OCI-LY1 (cell line): Measurements from ENCODE around the gene PLK1.

ENCODE experiments used
- H2AFZ ChIP-seq: fragments of 200-600 bp; sonication (generic), shearing (Covaris generic); 2 replicates; pipeline ENCODE4 v1.6.0; 2014; ENCODE audit warnings: antibody characterized with exemption, mild to moderate bottlenecking, low read length
- H3F3A ChIP-seq: fragments of 200-600 bp; sonication (generic), shearing (Covaris generic); 2 replicates; pipeline ENCODE4 v1.6.0; 2014; ENCODE audit warnings: mild to moderate bottlenecking, antibody characterized with exemption, low read length, moderate library complexity; ENCODE audit not compliant: insufficient read depth
- H3K27ac ChIP-seq: fragments of 200-600 bp; sonication (generic); 2 replicates; pipeline ENCODE4 v1.5.1; 2014; ENCODE audit warnings: low read length, mixed run types, mild to moderate bottlenecking, low read depth; ENCODE audit not compliant: poor library complexity, severe bottlenecking
- H3K27me3 ChIP-seq: fragments of 200-600 bp; sonication (generic); 2 replicates; pipeline ENCODE4 v1.6.0; 2014; ENCODE audit warnings: antibody characterized with exemption, mild to moderate bottlenecking, low read length, moderate library complexity; ENCODE audit not compliant: insufficient read depth
- H3K36me3 ChIP-seq: fragments of 200-600 bp; sonication (generic); 2 replicates; pipeline ENCODE4 v1.6.1; 2014; ENCODE audit warnings: mild to moderate bottlenecking, antibody characterized with exemption, low read length, moderate library complexity, mixed read lengths; ENCODE audit not compliant: insufficient read depth
- H3K4me1 ChIP-seq: fragments of 200-600 bp; sonication (generic); 2 replicates; pipeline ENCODE4 v1.5.1; 2014; ENCODE audit warnings: mild to moderate bottlenecking, low read length, moderate library complexity; ENCODE audit not compliant: insufficient read depth, severe bottlenecking
- H3K4me2 ChIP-seq: fragments of 200-600 bp; sonication (generic), shearing (Covaris generic); 2 replicates; pipeline ENCODE4 v1.6.1; 2014; ENCODE audit warnings: low read length
- H3K4me3 ChIP-seq: fragments of 200-600 bp; sonication (generic); 2 replicates; pipeline ENCODE4 v1.5.1; 2014; ENCODE audit warnings: low read length, low read depth, mild to moderate bottlenecking, mixed read lengths; ENCODE audit not compliant: poor library complexity, severe bottlenecking
- H3K79me2 ChIP-seq: fragments of 200-600 bp; shearing (Covaris generic); 2 replicates; pipeline ENCODE4 v1.6.1; 2016; ENCODE audit warnings: mixed run types, low read length, mixed read lengths; ENCODE audit not compliant: insufficient read depth
- H3K9ac ChIP-seq: fragments of 200-600 bp; sonication (generic), shearing (Covaris generic); 2 replicates; pipeline ENCODE4 v1.6.1; 2014; ENCODE audit warnings: mild to moderate bottlenecking, low read length, mixed read lengths
- H3K9me2 ChIP-seq: fragments of 200-600 bp; sonication (generic), shearing (Covaris generic); 2 replicates; pipeline ENCODE4 v1.6.1; 2014; ENCODE audit warnings: low read depth, mild to moderate bottlenecking, low read length, mixed read lengths
- H3K9me3 ChIP-seq: fragments of 200-600 bp; shearing (Covaris generic); 2 replicates; pipeline ENCODE4 v1.6.1; 2014; ENCODE audit warnings: low read length, mixed read lengths
- H4K20me1 ChIP-seq: fragments of 200-600 bp; sonication (generic), shearing (Covaris generic); 2 replicates; pipeline ENCODE4 v1.6.0; 2016; ENCODE audit warnings: mild to moderate bottlenecking, low read length; ENCODE audit not compliant: insufficient read depth
- EZH2 ChIP-seq: fragments of 200-600 bp; sonication (generic), shearing (Covaris generic); IDR thresholded peaks from 2 replicates; pipeline ENCODE4 v1.8.0; 2017; ENCODE audit warnings: borderline replicate concordance, mixed run types, mild to moderate bottlenecking, antibody characterized with exemption, low read length, moderate library complexity, mixed read lengths
- TF ChIP-seq, protein P1 (sequence below): fragments of 200-600 bp; sonication (generic), shearing (Covaris generic); IDR thresholded peaks from 2 replicates; pipeline ENCODE4 v1.5.1; 2017; ENCODE audit warnings: mild to moderate bottlenecking, antibody characterized with exemption, low read length, moderate library complexity, mixed read lengths

PLK1 gene

GRCh38 chr16:23701045-23701444 lies 22.4 kb downstream of the PLK1 start:
- Histone ChIP-seq H3K4me2 (no peak overlapping the region), H3K27ac (no peak overlapping the region), H3K9me3 (no peaks in the 10 kb centered on the region), H3K9ac (no peak overlapping the region), H3K4me1 (peaks cover 13% of the 10 kb centered on the region), H3K79me2 (no peaks in the 10 kb centered on the region), H3K27me3 (peaks cover 6% of the 10 kb centered on the region; the same call in 1 of the 2 replicates), H3K4me3 (no peak overlapping the region), H2AFZ (no peak overlapping the region), H3K9me2 (no peaks in the 10 kb centered on the region), H4K20me1 (no peaks in the 10 kb centered on the region), H3K36me3 (no peaks in the 10 kb centered on the region), H3F3A (no peaks in the 10 kb centered on the region)
- no peak for TF ChIP-seq EZH2
- TF ChIP-seq, protein P1, sequence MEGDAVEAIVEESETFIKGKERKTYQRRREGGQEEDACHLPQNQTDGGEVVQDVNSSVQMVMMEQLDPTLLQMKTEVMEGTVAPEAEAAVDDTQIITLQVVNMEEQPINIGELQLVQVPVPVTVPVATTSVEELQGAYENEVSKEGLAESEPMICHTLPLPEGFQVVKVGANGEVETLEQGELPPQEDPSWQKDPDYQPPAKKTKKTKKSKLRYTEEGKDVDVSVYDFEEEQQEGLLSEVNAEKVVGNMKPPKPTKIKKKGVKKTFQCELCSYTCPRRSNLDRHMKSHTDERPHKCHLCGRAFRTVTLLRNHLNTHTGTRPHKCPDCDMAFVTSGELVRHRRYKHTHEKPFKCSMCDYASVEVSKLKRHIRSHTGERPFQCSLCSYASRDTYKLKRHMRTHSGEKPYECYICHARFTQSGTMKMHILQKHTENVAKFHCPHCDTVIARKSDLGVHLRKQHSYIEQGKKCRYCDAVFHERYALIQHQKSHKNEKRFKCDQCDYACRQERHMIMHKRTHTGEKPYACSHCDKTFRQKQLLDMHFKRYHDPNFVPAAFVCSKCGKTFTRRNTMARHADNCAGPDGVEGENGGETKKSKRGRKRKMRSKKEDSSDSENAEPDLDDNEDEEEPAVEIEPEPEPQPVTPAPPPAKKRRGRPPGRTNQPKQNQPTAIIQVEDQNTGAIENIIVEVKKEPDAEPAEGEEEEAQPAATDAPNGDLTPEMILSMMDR = no peak

DNA sequence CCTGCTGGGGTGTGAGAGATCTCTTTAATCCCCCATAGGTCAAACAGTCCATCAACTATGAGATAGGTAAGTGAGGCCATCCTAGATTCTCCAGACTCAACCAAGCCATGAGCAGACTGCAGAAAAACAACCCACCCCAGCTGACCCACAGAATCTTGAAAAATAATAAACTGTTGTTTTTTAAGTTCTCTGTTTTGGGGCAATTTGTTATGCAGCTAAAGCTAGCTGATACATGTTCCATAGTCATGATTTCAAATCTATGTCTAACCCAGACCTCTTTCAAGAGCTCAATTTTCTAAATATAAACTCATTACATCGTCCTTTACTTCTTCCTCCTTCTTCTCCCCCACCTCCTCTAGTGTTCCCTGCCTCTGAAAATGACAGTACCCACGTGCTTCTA lies 24.3 kb downstream of the PLK1 start:
- no peak overlapping the region for H3K27ac ChIP-seq
- H3K36me3 ChIP-seq = no peaks in the 10 kb centered on the region
- TF ChIP-seq EZH2 = no peak
- TF ChIP-seq, protein P1 = no peak
- no peak overlapping the region for H3K9ac ChIP-seq
- no peaks in the 10 kb centered on the region for H3K9me3 ChIP-seq
- H3K79me2 ChIP-seq = no peaks in the 10 kb centered on the region
- H3K9me2 ChIP-seq = no peaks in the 10 kb centered on the region
- no peaks in the 10 kb centered on the region for H3F3A ChIP-seq
- H4K20me1 ChIP-seq = no peaks in the 10 kb centered on the region
- H3K4me2 ChIP-seq = no peak overlapping the region
- peaks cover 6% of the 10 kb centered on the region; the same call in 1 of the 2 replicates for H3K27me3 ChIP-seq
- H3K4me3 ChIP-seq = no peak overlapping the region
- no peak overlapping the region for H2AFZ ChIP-seq
- H3K4me1 ChIP-seq = peaks cover 12% of the 10 kb centered on the region

DNA sequence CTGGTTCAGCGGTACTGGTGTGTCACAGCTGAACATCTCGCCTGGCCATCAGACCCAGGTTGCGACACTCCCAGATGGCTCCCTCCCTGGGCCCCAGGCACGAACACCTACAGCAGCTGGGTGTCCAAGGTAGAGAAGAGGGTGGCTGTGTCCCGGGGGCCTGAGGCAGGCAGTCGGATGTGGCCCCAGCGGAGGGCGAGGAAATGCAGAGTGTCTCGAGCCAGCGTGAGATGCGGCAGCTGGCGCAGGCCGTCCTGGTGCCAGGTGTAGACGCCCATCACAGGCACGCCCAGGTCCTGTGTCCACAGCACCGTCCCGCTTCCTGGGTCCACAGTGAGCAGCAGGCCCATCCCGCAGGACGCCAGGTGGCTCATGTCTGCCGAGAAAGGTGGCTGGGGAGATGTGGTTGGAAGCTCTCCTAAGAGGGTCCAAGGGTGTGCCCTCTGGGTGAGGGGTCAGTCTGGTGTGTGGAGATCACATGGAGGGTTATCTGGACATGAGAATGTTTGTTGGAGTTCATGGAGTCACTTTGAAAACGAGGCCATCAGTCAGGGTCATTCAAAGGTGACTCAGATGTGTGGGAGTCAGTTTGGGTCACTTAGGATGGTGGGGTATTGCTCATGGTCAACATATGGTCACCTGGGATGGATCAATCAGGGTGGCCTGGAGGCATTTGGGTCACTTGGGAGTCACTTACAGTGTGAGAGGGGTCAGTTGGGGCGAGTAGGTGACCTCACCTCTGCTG lies 26.3 kb downstream of the PLK1 start:
- Histone ChIP-seq H3F3A (no peaks in the 10 kb centered on the region), H3K9ac (no peak overlapping the region), H3K27ac (no peak overlapping the region), H3K4me1 (no peaks in the 10 kb centered on the region), H3K36me3 (peaks cover 4% of the 10 kb centered on the region; the same call in 1 of the 2 replicates), H2AFZ (no peak overlapping the region), H4K20me1 (no peaks in the 10 kb centered on the region), H3K79me2 (no peaks in the 10 kb centered on the region), H3K9me3 (peaks cover 7% of the 10 kb centered on the region), H3K4me3 (no peak overlapping the region), H3K27me3 (peaks cover 12% of the 10 kb centered on the region; the same call in 1 of the 2 replicates), H3K9me2 (no peaks in the 10 kb centered on the region), H3K4me2 (no peak overlapping the region)
- TF ChIP-seq, protein P1 = no peak
- TF ChIP-seq EZH2 = no peak
